ENCODE data around the gene SH3PXD2A.

- TF ChIP-seq CTCF (IDR thresholded peaks at IDR 0.05) (no peak), POLR2A (IDR thresholded peaks at IDR 0.05) (no peak)
Measured at GRCh38 chr10:103556383-103557007, 298.9 kb downstream of the SH3PXD2A start.
